HG03575 (cell line): Measurements from ENCODE around the gene YKT6.

Source experiments
- ATAC-seq: cut with Tn5 transposase; IDR thresholded peaks from one replicate; pipeline ENCODE4 v1.9.1; 2021; ENCODE audit not compliant: unreplicated experiment, insufficient number of reproducible peaks, low FRiP score; ENCODE audit errors: extremely low read depth

The YKT6 gene

GRCh38 chr7:44225566-44226395 lies 25.0 kb downstream of the YKT6 start:
- ATAC-seq: no peak

DNA sequence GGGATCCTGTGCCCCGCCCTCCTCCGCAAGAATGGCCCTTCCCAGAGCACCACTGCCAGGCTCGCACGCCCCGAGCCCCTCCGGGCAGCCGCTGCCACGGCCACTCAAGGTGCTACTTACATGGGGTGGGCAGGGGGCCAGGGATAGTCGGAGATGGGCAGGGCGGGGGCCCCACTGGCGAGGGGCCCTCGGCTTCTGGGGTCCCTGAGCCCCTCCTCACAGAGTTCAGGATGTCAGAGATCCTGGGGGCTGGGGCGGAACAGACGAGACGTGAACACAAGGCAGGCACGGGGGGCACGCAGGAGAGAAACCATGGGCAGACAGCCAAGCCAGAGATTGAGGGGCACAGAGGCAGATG lies 25.6 kb downstream of the YKT6 start:
- ATAC-seq: no peak

DNA sequence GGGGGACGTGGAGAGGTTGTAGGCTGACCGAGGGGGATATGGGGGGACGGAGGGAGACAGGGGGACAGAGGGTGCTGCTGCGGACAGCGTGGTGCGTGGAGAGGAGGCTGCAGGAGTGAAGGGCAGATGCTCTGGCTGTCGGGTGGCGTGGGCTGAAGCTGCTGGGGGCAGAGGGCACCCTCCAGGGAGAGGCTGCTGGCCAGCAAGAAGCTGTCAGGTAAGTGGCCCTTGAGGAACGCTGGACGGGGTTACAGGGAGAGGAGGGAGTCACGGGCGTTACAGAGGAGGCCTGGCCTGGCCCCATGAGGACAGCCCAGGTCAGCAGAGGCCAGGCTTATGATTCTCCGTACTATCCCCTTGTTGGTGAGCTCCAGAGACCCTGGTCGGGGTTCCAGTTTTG lies 27.1 kb downstream of the YKT6 start:
- ATAC-seq: no peak

DNA sequence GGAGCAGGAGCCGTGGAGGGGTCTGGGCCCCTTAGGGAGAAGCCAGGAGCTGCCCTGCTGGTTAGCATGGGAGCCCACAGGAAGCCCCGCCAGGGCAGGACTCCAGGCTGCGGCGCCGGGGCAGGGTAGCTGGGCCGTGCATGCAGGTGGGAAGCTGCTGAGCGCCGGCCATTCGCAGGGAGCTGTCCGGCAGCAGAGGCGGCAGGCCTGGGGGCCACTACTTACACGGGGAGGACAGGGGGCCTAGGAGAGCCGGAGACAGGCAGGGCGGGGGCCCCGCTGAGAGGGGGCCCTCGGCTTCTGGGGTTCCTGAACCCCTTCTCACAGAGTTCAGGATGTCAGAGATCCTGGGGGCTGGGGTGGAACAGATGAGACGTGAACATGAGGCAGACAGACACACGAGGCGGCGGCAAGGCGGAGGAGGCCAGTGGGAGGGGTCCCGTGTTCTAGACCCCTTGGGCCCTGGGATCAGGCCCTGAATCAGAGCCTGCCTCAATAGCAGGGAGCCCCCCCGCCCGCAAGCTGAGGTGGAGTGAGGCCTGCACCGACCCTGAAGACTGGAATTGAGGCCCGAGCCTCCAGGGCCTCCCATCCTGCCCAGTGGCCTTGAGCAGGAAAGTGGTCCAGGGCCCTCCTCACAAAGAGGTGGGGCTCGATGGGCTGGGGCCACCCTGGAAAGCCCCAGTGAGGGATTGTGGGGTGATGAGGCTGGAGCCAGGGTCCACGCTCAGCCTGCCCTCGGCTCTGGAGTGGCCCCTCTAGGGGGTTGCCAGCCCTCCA lies 28.0 kb downstream of the YKT6 start:
- ATAC-seq: no peak

- ATAC-seq: no peak
Observed at GRCh38 chr7:44229546-44230105, 28.8 kb downstream of the YKT6 start.

DNA sequence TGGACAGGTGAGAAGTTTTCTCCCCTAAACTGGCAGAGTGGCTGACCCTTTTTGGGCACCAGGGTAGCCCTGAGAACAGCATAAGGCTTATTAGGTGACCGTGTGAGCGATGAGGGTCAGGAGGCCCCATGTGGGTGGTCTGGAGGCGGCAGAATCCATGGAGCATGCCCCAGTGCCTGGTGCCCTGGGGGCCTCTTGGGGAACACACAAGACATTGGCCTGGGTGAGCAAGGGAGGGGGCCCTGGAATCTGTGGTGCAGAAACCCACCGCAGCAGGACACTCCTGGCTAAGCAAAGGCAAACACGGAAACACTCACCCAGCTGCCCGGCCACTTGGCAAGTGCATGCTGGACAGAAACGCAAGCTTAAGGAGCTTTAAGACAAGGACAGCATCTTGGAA lies 29.5 kb downstream of the YKT6 start:
- no peak for ATAC-seq

DNA sequence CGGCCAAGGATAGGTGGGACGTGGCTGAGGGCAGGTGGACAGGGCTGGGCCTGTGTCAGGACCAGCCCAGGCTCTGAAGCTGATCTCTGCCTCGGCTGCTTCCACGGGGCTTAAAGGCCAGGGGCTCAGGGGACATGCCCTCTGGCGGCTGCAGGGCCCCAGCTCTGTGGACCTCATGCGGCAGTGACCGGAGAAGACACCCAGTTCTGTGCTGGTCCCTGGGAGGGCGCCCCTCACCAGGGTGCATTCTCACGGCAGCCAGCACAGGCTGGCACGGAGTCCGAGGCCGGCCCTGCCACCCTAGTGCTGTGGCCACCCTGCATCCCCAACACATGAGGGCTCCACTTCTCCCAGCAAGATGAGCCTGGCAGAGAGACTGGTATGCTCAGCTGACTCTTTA lies 30.3 kb downstream of the YKT6 start:
- no peak for ATAC-seq

DNA sequence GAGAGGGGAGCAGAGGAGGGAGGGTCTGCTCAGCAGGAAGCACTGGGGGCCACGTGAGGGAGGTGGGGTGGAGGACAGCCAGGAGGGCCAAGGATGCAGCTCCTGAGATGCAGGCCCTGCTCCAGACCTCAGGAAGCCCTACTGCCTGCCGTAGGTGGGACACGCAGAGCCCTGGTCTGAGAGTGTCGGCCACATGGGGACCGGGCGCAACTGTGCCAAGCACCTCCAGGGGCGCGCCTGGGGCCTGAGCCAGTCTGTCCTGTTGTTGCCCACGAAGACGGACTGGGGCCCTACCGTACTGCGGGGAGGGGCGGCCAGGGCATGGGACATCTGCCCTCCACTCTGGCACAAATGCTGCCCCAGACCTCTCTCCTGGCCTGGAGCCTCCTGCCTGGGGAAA lies 31.6 kb downstream of the YKT6 start:
- ATAC-seq: no peak

GRCh38 chr7:44232901-44233715 lies 32.3 kb downstream of the YKT6 start:
- ATAC-seq: no peak

- no peak for ATAC-seq
Observed at GRCh38 chr7:44235066-44235465, 34.3 kb downstream of the YKT6 start.

GRCh38 chr7:44235582-44236332 lies 35.0 kb downstream of the YKT6 start:
- no peak for ATAC-seq

DNA sequence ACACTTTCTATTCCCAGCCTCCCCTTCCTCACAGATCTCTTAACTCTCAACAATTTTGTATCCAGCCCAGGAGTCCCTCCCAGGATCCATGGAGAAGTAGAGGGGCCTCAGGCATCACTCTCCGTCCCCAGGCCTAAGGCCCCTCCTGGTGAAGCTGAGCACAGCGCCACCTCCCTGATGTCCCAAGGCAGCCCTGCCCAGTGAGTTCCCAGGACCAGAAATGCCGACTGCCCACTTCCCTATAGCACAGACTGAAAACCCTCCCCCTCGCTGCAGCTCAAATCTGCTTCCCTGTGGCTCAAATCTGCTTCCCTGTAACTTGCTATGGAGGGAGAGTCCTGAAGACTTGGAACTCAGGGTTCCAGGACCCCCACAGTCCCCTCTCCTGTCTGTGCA lies 35.6 kb downstream of the YKT6 start:
- no peak for ATAC-seq

DNA sequence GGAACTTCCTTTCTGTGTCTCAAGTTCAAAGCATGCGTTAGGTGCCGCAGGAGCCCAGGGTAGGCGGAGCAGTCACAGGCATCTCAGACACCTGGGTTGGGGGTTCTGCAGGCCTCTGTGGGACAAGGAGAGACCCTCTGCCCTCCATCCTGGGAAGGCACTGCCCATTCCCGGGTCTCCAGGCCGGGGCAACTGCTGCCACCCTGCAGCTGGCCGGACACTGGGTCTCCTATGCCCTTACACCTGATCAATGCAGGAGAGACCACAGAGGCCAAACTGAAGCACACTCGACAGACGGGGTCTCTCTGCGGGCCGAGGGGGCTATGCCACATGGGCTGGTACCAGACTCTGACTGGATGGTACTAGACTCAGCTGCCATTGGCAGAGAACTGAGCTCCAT lies 36.9 kb downstream of the YKT6 start:
- no peak for ATAC-seq

DNA sequence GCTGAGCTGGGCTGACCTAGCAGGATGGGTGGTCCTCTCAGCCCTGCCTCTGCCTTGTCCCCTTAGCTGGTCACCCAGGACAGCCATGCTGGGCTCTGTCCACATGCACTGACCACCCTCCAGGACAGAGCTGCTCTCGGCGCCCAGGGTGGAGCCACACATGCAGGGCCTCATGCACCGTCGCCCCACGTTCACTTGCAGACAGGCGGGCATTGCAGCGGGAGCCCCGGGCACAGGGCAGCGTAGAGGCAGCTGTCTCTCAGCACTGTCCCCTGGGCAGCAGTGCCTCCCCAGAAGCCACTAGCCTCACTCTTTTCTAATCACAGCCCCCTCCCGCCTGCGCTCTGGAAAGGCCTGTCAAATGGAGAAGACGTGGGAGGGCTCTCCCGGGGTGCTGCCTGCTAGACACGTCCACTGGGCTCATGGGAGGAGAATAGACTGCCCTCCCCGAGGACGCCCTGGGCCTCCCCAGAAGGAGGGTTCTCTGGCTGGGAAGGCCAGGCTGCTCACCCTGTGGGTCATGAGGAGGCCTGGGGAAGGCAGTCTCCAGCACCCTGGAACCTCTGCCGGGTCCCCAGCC lies 37.4 kb downstream of the YKT6 start:
- no peak for ATAC-seq

DNA sequence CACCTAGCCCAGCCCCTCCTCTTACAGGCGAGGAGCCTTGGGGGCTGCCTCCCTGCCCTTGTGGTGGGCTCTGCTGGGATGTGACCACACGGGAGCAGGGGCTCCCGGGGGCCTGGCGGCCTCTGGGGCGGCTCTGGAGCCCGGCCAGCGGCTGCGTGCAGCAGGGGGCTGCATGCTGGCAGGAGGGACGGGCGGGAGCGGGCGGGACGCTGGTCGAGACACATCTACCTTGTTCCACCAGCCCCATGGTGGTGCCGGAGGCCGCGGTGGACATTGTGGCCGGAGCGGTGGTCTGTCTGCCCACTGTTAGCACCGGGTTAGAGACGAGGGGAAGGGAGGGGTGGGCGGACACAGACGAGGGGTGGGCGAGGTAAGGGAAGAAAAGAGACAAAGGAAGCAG lies 38.6 kb downstream of the YKT6 start:
- ATAC-seq: no peak

- no peak for ATAC-seq
Observed at GRCh38 chr7:44240376-44240775, 39.6 kb downstream of the YKT6 start.

DNA sequence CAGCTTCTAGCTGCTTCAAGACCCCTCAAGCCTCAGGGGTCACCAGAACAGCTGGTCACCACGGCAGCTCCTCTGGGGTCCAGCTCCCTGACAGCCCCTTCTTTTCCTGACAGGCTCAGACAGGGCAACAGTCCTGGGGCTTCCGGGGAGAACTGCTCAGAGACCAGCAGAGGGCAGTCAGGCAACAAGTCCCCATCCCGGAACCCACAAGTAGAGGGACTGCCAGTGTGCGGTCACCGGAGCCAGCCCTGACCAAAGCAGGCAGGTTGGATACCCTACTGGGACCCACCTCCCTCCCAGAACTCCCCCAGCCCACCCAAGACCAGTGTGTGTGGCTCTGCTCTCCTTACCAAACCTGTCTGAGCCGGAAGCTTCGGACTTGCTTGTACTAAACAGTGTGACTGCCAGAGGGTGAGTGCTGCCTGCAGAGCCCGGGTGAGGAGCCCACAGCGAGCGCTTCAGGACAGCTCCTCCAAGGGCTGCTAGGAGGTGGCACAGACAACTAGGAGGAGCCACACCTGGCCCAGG lies 40.3 kb downstream of the YKT6 start:
- ATAC-seq: no peak

DNA sequence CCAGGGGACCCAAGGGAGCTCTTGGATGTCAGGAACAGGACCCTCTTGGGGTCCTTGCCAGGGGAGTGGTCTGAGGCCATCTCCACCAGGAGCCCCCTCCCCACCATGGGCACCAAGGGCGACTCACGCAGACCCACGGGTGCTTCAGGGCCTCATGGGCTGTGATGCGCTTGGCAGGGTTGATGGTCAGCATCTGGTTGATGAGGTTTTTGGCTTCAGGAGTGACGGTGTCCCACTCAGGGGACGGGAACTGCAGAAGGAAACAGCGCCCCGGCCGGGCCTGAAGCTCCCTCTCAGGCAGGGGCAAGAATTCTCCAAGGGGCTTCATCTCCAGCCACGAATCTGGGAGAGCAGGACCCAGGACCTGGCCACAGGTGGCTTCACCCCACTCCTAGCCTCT lies 41.3 kb downstream of the YKT6 start:
- ATAC-seq: no peak
